GM23338 (cell line): Measurements from ENCODE around the gene HIPK1. TPM values are rescaled to one million over a fixed set of nuclear protein-coding genes. Genes with fewer than 3 reads are reported as not detected.

Source experiments
- ATAC-seq: fragments of 200-7000 bp; cut with Tn5 transposase; 3 replicates; pipeline ENCODE4 v1.9.1; 2020
- DNase-seq: peaks from one replicate; pipeline ENCODE4 v3.0.0-alpha.2; 2015; ENCODE audit warnings: low spot score
- H2AFZ ChIP-seq: fragments of 200-600 bp; sonication (generic); 2 replicates; pipeline ENCODE4 v1.8.0; 2016; ENCODE audit warnings: antibody characterized with exemption, mild to moderate bottlenecking, moderate library complexity
- H3F3A ChIP-seq: fragments of 200-600 bp; sonication (generic); replicated peaks from 2 replicates; pipeline ENCODE4 v1.8.0; 2017; ENCODE audit warnings: antibody characterized with exemption, mixed run types, low read depth
- H3K27ac ChIP-seq: fragments of 200-600 bp; sonication (generic); 2 replicates; pipeline ENCODE4 v1.6.1; 2016; ENCODE audit warnings: low read depth
- H3K27me3 ChIP-seq: fragments of 200-600 bp; sonication (generic); 2 replicates; pipeline ENCODE4 v1.8.0; 2016; ENCODE audit warnings: mild to moderate bottlenecking, mixed run types, moderate library complexity; ENCODE audit not compliant: insufficient read depth
- H3K36me3 ChIP-seq: fragments of 200-600 bp; sonication (generic); 2 replicates; pipeline ENCODE4 v1.8.0; 2016; ENCODE audit warnings: mild to moderate bottlenecking; ENCODE audit not compliant: insufficient read depth
- H3K4me1 ChIP-seq: fragments of 200-600 bp; sonication (generic); 2 replicates; pipeline ENCODE4 v1.8.0; 2016; ENCODE audit warnings: mild to moderate bottlenecking, moderate library complexity; ENCODE audit not compliant: insufficient read depth
- H3K4me2 ChIP-seq: fragments of 200-600 bp; sonication (generic); 2 replicates; pipeline ENCODE4 v1.7.1; 2017; ENCODE audit warnings: mixed run types
- H3K4me3 ChIP-seq: fragments of 200-600 bp; sonication (generic); 2 replicates; pipeline ENCODE4 v1.6.1; 2016; ENCODE audit warnings: mixed run types
- H3K79me2 ChIP-seq: fragments of 200-600 bp; sonication (generic); replicated peaks from 2 replicates; pipeline ENCODE4 v1.8.0; 2017; ENCODE audit warnings: mild to moderate bottlenecking; ENCODE audit not compliant: insufficient read depth
- H3K9me2 ChIP-seq: fragments of 200-600 bp; sonication (generic); 2 replicates; pipeline ENCODE4 v1.8.0; 2017; ENCODE audit not compliant: insufficient read depth
- H4K20me1 ChIP-seq: fragments of 200-600 bp; sonication (generic); replicated peaks from 2 replicates; pipeline ENCODE4 v1.8.0; 2017; ENCODE audit warnings: mild to moderate bottlenecking; ENCODE audit not compliant: insufficient read depth
- H3K27ac Mint-ChIP-seq: 2 replicates; pipeline ENCODE4 v1.8.0; 2020; ENCODE audit warnings: inconsistent platforms, mild to moderate bottlenecking, moderate library complexity, mixed read lengths
- H3K27me3 Mint-ChIP-seq: 3 replicates; pipeline ENCODE4 v1.8.0; 2022; ENCODE audit warnings: low read depth, mild to moderate bottlenecking, moderate library complexity, mixed read lengths, inconsistent platforms; ENCODE audit not compliant: insufficient read depth, poor library complexity
- H3K36me3 Mint-ChIP-seq: 3 replicates; pipeline ENCODE4 v1.8.0; 2021; ENCODE audit warnings: low read depth, mild to moderate bottlenecking, inconsistent platforms, moderate library complexity, mixed read lengths
- H3K4me1 Mint-ChIP-seq: 3 replicates; pipeline ENCODE4 v1.8.0; 2020; ENCODE audit warnings: mild to moderate bottlenecking, inconsistent platforms, mixed read lengths
- H3K4me3 Mint-ChIP-seq: 3 replicates; pipeline ENCODE4 v1.8.0; 2021; ENCODE audit warnings: moderate library complexity, mild to moderate bottlenecking, inconsistent platforms, mixed read lengths
- H3K9me3 Mint-ChIP-seq: 3 replicates; pipeline ENCODE4 v1.8.0; 2020; ENCODE audit warnings: moderate library complexity, mild to moderate bottlenecking, inconsistent platforms, mixed read lengths
- CREB1 ChIP-seq: fragments of 250-450 bp; sonication (Bioruptor Pico); IDR thresholded peaks from 2 replicates; pipeline ENCODE4 v1.5.0; 2020; ENCODE audit warnings: low read depth, mild to moderate bottlenecking, moderate library complexity
- CTCF ChIP-seq, 2 experiments: fragments of 200-600 bp in 1 of 2; sonication (generic) in 1 of 2; conservative IDR thresholded peaks; 2 replicates each; pipeline versions ENCODE4 v1.5.1 to v1.6.1; 2016 to 2017; ENCODE audit warnings: antibody characterized with exemption in 2 of 2, low read depth in 2 of 2, mild to moderate bottlenecking in 2 of 2, moderate library complexity in 1 of 2
- EZH2 ChIP-seq: fragments of 200-600 bp; sonication (generic); IDR thresholded peaks from one replicate; pipeline ENCODE4 v1.8.0; 2017; ENCODE audit warnings: antibody characterized with exemption, mild to moderate bottlenecking, low read depth; ENCODE audit not compliant: unreplicated experiment
- EZH2phosphoT487 ChIP-seq: fragments of 200-600 bp; sonication (generic); IDR thresholded peaks from one replicate; pipeline ENCODE4 v1.8.1; 2018; ENCODE audit warnings: antibody characterized with exemption; ENCODE audit not compliant: unreplicated experiment
- JUNB ChIP-seq: IDR thresholded peaks from one replicate; pipeline ENCODE4 v1.6.1; 2016; ENCODE audit warnings: antibody characterized with exemption; ENCODE audit not compliant: unreplicated experiment
- NANOG ChIP-seq: IDR thresholded peaks from 2 replicates; pipeline ENCODE4 v1.6.1; 2016; ENCODE audit warnings: antibody characterized with exemption, borderline replicate concordance
- POLR2AphosphoS5 ChIP-seq: IDR thresholded peaks from 2 replicates; pipeline ENCODE4 v1.6.1; 2016; ENCODE audit warnings: antibody characterized with exemption, low read depth
- REST ChIP-seq: IDR thresholded peaks from one replicate; pipeline ENCODE4 v1.6.1; 2018; ENCODE audit warnings: antibody characterized with exemption; ENCODE audit not compliant: unreplicated experiment
- STAT1 ChIP-seq: IDR thresholded peaks from one replicate; pipeline ENCODE4 v1.6.1; 2016; ENCODE audit warnings: antibody characterized with exemption; ENCODE audit not compliant: unreplicated experiment
- ZNF114 ChIP-seq: fragments of 250-450 bp; sonication (Bioruptor Pico); IDR thresholded peaks from 2 replicates; pipeline ENCODE4 v1.5.0; 2020; ENCODE audit warnings: mild to moderate bottlenecking, moderate library complexity
- ZNF331 ChIP-seq: fragments of 250-450 bp; sonication (Bioruptor Pico); IDR thresholded peaks from 2 replicates; pipeline ENCODE4 v1.5.0; 2020; ENCODE audit warnings: low read depth, mild to moderate bottlenecking, moderate library complexity
- polyA plus RNA-seq: library from polyadenylated mRNA; unstranded; fragments of >200 nt; fragmentation: Nextera tagmentation; extraction: Ambion mirVana; gene quantifications from 2 replicates; pipeline ENCODE4 v1.2.1, GENCODE V29; 2016
- total RNA-seq: library from RNA; depleted of rRNA; stranded (reverse); fragments of >200 nt; shearing (Covaris generic); gene quantifications from 2 replicates; pipeline ENCODE4 v1.2.3, GENCODE V29; 2014
- TF ChIP-seq, protein P1 (sequence below): IDR thresholded peaks from 2 replicates; pipeline ENCODE4 v1.6.1; 2016; ENCODE audit warnings: antibody characterized with exemption

Gene HIPK1
- total and polyA plus RNA-seq, 2 experiments from 2014 or later = 14.3 to 47.5 TPM

GRCh38 chr1:114011796-114012195 is 82.7 kb downstream of the HIPK1 start (continued):
- TF ChIP-seq, protein P1, sequence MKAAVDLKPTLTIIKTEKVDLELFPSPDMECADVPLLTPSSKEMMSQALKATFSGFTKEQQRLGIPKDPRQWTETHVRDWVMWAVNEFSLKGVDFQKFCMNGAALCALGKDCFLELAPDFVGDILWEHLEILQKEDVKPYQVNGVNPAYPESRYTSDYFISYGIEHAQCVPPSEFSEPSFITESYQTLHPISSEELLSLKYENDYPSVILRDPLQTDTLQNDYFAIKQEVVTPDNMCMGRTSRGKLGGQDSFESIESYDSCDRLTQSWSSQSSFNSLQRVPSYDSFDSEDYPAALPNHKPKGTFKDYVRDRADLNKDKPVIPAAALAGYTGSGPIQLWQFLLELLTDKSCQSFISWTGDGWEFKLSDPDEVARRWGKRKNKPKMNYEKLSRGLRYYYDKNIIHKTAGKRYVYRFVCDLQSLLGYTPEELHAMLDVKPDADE = no peak
- TF ChIP-seq CTCF (conservative IDR thresholded peaks at IDR 0.05; ENCODE audit: low read depth in 2 of 2) (no peak), POLR2AphosphoS5 (no peak), REST (no peak), NANOG (no peak), ZNF114 (CRISPR knock-in tag) (no peak)

GRCh38 chr1:114015075-114015474 is 86.0 kb downstream of the HIPK1 start:
- H3K36me3 ChIP-seq = 0 out of 2 replicates have a peak, but pooled peaks cover 9% of the 10 kb centered on the region
- no peak overlapping the region for H3K27ac ChIP-seq
- Mint-ChIP-seq H3K27ac (no peak overlapping the region), H3K36me3 (peaks cover 15% of the 10 kb centered on the region), H3K4me3 (no peak overlapping the region), H3K4me1 (peaks cover 4% of the 10 kb centered on the region; the same call in 2 of the 3 replicates), H3K9me3 (peaks cover 16% of the 10 kb centered on the region), H3K27me3 (peaks cover 3% of the 10 kb centered on the region)
- no peaks in the 10 kb centered on the region for H3K79me2 ChIP-seq
- H3K9me2 ChIP-seq = 0 out of 2 replicates have a peak, but pooled peaks cover 8% of the 10 kb centered on the region
- ATAC-seq (no peak), DNase-seq (no peak)
- H3K4me2 ChIP-seq = no peak overlapping the region
- H3K4me1 ChIP-seq = no peaks in the 10 kb centered on the region; the same call in 1 of the 2 replicates
- 0 out of 2 replicates have a peak, but pooled peaks cover 3% of the 10 kb centered on the region for H3F3A ChIP-seq
- H3K4me3 ChIP-seq = no peak overlapping the region
- no peak overlapping the region for H2AFZ ChIP-seq
- H4K20me1 ChIP-seq = no peaks in the 10 kb centered on the region
- no peaks in the 10 kb centered on the region for H3K27me3 ChIP-seq
- TF ChIP-seq STAT1 = no peak
- TF ChIP-seq ZNF331 (CRISPR knock-in tag) = no peak
- TF ChIP-seq REST = no peak
- no peak for TF ChIP-seq JUNB
- no peak for TF ChIP-seq EZH2phosphoT487
- no peak for TF ChIP-seq CTCF (conservative IDR thresholded peaks at IDR 0.05; ENCODE audit: low read depth in 2 of 2)
- TF ChIP-seq POLR2AphosphoS5 = no peak
- no peak for TF ChIP-seq EZH2
- no peak for TF ChIP-seq NANOG
- TF ChIP-seq CREB1 (CRISPR knock-in tag) = no peak
